ENCODE results near the gene LMTK2.

LMTK2 gene

DNA sequence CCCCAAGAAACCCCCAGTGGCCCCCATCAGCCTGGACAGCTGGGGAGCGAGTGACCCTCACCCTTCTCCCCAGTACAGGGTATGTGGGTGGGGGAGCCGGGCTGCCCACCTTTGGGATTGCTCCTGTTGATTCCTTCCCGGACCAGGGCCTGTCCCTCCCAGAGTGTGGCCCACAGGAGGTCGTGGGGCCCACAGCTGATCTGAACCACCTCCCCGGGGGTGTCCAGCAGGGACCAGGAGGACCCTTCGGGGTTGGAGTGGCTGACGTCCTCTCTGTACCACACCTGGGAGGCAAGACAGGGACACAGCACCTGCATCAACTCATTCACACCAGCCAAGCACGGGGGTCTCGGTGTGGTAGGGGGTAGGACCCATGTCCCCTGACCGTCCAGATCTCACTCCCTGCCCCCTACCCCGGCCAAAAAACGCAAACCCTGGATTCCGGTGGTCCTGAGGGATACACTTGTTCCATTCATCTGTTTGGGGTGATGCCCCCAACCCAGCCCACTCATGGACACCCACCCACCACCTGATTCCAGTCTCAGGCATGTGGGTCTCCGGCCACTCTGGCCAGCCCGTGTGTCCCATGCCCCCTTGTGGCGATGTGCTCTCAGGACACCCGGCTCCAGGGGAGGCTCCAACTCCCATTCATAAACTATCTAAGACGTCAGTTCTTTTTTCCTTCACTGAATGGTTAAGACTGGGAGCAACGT lies 134.5 kb downstream of the LMTK2 start:
- no peak for DNase-seq

DNA sequence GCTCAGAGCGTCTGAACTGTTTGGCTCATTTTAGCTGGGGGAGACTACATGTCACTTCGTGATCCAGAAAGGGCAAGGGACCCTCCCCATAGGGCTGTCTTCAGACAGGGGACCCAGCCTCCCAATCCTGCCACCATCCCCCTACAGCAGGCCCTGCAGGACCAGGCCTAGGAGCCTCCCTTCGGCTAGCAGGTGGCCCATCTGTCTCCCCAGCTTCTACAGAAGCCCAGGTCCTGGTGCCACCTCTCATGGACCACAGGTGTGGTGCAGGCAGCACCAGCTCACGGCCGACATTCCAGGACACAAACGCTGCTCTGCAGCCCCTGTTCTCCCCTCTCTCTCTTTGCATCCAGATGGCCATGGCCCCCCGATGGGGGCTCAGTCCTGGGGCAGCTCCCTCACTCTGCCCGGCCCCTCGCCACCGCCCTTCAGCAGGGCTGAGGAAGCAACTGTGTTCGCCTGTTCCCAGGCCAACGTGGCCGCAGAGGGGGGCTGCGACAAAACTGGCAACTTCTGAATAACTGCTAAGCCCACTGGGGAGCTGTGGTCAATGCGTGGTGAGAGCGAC lies 135.1 kb downstream of the LMTK2 start:
- no peak for DNase-seq

DNA sequence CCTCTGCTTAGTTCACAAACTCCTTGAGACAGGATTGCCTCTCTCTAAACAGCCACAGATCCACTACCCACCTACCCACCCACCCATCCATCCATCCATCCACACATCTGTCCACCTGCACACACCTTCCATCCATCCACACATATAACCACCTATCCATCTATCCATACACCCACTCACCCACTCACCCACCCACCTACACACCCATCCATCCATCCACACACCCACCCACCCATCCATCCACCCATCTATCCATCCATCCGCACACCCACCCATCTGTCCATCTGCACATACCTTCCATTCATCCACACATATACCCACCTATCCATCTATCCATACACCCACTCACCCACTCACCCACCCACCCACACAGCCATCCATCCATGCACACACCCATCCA lies 135.7 kb downstream of the LMTK2 start:
- no peak for DNase-seq

DNA sequence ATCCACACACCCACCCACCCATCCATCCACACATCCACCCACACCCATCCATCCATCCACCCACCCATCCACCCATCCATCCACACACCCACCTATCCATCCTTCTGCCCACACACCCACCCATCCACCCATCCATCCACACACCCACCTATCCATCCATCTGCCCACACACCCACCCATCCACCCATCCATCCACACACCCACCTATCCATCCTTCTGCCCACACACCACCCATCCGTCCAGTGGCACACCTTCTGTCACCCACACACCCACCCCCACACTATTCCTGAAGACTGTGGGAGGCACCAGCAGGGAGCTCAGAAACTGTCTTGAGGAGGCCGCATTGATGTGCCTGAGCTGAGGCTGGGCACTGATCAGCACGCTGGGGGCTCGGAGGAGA lies 136.3 kb downstream of the LMTK2 start:
- no peak for DNase-seq

DNA sequence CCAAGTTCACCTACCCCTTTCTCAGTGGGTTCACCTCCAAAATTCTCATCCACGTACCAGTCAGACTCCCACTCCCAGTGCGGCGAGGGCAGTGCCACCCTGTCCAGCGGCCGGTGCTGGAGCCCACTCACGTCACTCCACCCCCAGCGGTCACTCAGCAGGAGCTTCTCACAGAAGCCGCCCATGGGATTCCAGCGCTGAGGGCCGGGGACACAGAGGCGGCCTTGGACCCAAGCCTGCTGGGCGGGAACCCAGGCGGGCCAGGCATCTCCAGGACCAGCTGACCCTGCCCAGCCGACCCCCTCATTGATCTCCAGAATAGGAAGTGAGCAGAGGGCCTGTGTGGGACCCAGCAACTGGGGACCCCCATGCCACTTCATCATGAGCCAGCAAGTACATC lies 138.2 kb downstream of the LMTK2 start:
- DNase-seq: no peak

DNA sequence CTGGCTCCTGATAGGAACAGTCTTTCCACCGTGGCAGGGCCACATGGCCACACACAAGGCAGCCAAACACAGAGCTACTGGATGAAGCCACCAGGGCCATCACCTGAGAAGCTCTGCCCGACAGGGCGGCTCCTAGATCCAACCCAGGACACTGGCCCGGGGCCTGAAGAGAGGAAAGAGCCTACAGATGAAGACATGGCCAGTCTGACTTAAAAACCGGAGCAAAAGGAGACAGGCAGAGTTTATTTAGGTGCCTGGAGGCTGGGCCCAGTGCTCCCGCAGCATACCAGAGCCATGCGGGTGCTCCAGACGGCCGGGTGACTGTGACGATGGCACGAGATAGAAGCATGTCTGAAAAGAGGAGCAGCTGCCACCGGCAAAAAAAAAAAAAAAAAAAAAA lies 141.5 kb downstream of the LMTK2 start:
- DNase-seq: no peak

DNA sequence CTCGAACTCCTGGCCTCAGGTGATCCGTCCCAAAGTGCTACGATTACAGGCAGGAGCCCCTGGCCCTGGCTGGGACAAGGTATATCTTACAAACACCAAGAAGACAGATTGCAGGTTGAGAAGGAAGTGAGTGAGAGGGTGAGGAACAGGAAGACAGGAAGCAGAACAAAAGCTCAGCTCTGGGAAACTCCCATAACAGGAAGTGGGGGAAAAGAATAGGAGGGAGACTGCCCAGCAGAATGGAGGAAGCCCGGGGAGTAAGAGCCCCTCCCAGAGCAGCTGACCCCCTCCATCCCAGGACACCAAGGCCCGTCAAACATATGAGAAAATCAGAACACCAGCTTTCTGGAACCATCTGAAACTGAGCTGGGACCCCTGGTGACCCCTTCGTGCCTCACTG lies 142.4 kb downstream of the LMTK2 start:
- DNase-seq: no peak

DNA sequence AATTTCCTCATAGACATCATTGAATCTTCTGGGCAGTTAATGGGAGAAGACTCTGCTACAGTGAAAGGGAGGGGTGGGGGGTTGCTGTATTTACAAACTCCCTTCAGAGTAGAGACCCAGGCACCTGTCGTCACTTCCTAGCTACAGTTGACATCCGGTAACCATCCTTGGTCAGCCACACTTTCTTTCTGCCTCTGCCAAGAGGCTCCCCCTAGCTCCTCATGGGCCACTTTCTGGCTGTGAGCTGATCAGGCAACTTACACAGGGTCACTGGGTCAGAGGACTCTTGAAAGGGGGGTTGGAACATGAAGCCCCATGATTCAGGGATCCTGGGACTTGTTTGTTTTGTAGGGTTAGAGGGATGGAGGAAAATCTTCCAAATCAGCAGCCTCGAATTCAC lies 144.1 kb downstream of the LMTK2 start:
- DNase-seq: no peak

DNA sequence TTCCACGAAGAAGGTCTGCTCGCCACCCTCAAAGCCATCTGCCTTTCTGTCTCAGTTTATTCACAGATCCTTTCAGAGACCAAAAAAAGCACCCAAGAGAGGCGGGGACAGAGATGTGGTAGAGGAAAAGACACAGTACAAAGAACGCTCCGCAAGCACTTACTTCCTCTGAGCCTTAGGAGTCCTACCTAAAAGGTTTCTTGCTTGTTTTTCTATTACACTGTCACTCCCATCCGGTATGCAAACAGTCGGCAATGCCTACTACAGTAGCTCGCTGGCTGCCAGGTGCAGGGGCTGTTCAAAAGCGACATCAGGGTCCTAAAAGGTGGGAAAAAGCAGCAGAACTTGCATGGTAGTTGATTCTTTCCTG lies 144.6 kb downstream of the LMTK2 start:
- no peak for DNase-seq

DNA sequence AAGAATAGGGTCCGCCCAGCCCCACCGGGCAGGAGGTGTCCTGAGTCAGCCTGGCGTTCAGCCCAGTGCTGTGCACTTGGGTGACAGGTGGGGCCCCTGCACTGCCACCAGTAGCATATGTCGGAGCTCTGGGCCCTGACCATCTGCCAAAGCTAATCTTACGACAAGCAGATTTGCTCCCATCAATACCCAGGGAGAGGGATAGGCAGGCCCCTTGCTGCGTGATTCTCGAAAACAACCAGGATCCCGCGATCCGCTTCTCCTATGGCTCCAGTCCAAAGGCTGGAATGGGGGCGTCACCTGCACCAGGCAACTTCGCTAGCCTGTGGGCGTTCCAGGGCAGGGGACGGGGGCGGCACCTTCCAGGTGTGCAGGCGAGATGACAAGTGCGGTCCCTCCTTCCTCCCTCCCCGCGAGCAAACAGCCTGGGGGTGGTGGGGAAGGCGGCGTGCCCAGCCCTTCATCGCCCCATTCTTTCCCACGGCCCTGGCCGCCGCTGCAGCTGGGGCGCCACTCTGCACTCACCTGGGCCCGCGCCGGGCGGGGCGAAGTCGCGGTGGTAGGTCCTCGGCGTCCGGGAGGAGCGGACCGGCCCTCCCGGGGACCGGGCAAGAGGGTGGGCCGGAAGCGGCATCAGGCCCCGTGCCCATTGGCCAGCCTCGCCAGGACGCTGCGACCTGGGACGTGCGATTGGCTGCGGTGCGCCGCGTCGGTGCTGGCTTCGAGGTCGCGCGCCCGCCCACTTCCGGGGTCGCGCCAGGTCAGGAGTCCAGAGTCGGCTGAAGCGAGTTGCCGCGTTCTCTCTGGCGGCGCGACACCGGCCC lies 145.2 kb downstream of the LMTK2 start, which contains the start of gene TECPR1:
Gene TECPR1, minus strand, starts transcription at position 632 of the 824 bp plus-strand sequence. CDS start 6,086 bp downstream, outside the sequence.
- DNase-seq: peak; percentile 94

DNA sequence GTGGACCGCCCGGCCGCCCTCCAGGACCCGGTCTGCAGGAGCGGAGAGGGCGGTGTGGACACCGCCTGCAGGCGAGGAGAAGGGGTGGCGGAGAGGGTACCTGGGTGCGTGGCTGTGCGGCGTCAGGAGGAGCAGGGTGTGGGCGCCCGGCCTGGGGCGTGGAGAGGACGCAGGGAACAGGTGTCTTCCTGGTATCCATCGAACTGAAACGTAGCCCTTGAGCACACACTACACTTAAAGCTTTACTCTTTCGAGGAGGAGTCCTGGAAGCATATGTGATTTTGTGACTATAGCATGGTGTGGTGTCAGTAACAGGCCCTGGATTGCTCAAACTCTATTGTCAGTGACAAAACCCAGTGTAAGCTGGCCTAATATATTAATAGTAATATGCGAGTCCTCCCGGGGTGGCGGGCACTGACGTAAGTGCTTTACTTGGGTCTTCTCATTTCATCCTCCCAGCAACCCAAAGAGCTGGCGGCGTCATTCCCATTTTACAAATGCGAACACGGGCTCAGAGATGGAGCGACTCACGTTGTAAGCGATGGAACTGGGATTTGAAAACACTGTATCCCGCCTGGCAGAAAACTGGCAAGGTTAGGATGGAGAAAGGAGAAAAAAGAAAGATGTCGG lies 145.9 kb downstream of the LMTK2 start:
- no peak for DNase-seq

DNA sequence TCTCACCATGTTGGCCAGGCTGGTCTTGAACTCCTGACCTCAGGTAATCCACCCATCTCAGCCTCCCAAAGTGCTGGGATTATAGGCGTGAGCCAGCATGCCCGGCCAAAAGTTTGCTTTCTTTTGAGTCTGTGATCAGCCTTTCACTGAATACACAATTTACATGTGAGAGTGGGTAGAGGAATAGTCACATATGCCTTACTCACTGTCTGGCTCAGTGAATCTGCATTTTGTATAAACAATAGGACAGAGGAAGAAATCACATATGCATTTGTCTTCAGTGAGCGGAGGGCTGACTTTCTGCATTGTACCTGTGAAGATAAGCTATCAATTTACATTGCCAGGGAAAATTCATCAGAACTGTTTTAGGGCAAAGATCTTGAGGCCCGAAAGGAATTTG lies 147.9 kb downstream of the LMTK2 start:
- no peak for DNase-seq

DNA sequence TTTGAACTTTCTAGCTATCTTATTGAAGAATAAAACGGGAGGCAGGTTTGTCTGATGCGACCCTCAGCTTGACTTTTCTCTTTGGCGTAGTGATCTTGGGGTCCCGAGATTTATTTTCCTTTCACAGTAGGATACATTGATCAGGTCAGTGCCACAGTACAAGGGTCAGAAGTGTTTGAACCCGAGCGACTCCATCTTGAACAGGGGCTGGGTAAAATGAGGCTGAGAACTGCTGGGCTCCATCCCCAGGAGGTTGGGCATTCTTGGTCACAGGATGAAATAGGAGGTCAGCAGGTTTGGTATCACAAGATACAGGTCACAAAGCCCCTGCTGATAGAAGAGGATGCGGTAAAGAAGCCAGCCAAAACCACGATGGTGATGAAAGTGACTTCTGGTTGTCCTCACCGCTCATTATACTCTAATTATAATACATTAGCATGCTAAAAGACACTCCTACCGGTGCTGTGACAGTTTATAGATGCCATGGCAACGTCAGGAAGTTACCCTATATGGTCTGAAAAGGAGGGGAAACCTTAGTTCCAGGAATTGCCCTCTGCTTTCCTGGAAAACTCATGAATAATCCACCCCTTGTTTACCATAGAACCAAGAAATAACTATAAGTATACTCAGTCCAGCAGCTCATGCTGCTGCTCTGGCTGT lies 148.4 kb downstream of the LMTK2 start:
- no peak for DNase-seq

DNA sequence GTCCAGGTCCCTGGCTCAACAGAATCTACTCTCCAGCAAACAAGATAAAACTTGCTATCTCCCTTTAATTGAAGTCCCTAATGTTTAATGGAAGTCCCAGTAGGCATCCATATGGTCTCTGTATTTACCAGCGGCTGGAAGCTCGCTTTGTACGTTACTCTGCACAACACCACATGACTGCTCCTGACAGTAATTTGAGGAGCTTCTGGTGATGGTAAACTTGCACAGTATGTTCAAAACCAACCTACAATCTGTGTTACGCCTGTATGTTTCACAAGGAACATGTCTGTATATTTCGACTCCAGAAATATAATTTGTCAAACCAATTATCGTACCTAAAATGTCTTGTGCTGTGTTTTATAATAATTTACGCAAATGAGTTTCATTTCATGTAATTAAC lies 149.8 kb downstream of the LMTK2 start:
- no peak for DNase-seq

DNA sequence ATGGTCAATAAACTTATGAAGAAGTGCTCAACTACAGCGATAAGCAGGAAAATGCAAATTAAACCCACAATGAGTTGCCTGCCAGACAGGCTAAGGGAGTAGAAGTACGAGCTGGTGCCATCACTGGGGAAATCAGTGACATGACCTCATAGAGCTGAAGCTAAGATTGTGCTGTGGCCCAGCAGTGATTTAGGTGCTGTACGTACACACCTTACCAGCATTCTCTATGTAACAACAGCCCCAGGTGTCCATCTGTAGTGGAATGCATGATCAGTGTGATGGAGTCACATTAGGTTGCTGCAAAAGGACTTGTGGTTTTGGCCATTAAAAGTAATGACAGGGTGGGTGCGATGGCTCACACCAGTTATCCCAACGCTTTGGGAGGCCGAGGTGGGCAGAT lies 151.0 kb downstream of the LMTK2 start:
- DNase-seq: no peak
